HG02884 (cell line): ENCODE data around the gene MSL2.
A peak's percentile ranks its signal among the peaks of the same experiment; 100 is the strongest.
"Not testable (repeated sequence)": the region's sequence is repeated elsewhere in the genome, so short reads cannot be mapped to it uniquely, and the experiment has no call there.

Source experiments
- ATAC-seq: cut with Tn5 transposase; IDR thresholded peaks from one replicate; pipeline ENCODE4 v1.9.1; 2021; ENCODE audit warnings: mild to moderate bottlenecking, moderate library complexity; ENCODE audit not compliant: unreplicated experiment

The MSL2 gene

GRCh38 chr3:136149667-136150066 lies 46.5 kb downstream of the MSL2 start:
- ATAC-seq = no peak

GRCh38 chr3:136146981-136147729 lies 49.0 kb downstream of the MSL2 start:
- ATAC-seq = no peak

GRCh38 chr3:136144397-136144796 lies 51.7 kb downstream of the MSL2 start:
- not testable (repeated sequence) for ATAC-seq

- ATAC-seq = no peak
These were observed 53.5 kb downstream of the MSL2 start for GRCh38 chr3:136142592-136142991.

- no peak for ATAC-seq
These were observed 54.2 kb downstream of the MSL2 start for GRCh38 chr3:136141891-136142290.

GRCh38 chr3:136141291-136141785 lies 54.8 kb downstream of the MSL2 start:
- ATAC-seq = no peak

- no peak for ATAC-seq
These were observed 59.7 kb downstream of the MSL2 start for GRCh38 chr3:136136454-136136853.

- no peak for ATAC-seq
These were observed 60.9 kb downstream of the MSL2 start for GRCh38 chr3:136135039-136135802.

GRCh38 chr3:136134091-136134490 lies 62.0 kb downstream of the MSL2 start:
- ATAC-seq = no peak

- ATAC-seq = not testable (repeated sequence)
These were observed 64.5 kb downstream of the MSL2 start for GRCh38 chr3:136131647-136132046.

GRCh38 chr3:136122006-136122405 lies 74.1 kb downstream of the MSL2 start:
- peak; percentile 23 for ATAC-seq

- peak; percentile 89 for ATAC-seq
These were observed 75.5 kb downstream of the MSL2 start for GRCh38 chr3:136120373-136121348.

- not testable (repeated sequence) for ATAC-seq
These were observed 76.4 kb downstream of the MSL2 start for GRCh38 chr3:136119783-136120182.

- ATAC-seq = not testable (repeated sequence)
These were observed 76.8 kb downstream of the MSL2 start for GRCh38 chr3:136119332-136119731.

- ATAC-seq = no peak
These were observed 81.7 kb downstream of the MSL2 start for GRCh38 chr3:136114421-136114820.

GRCh38 chr3:136110481-136110880 lies 85.7 kb downstream of the MSL2 start:
- no peak for ATAC-seq

- peak; percentile 98 for ATAC-seq
These were observed 86.6 kb downstream of the MSL2 start for GRCh38 chr3:136109499-136109898.

GRCh38 chr3:136106101-136106500 lies 90.0 kb downstream of the MSL2 start:
- ATAC-seq = no peak

- ATAC-seq = no peak
These were observed 91.1 kb downstream of the MSL2 start for GRCh38 chr3:136105044-136105443.
